OCI-LY1 (cell line): ENCODE data around the gene IDI1.
A peak's percentile ranks its signal among the peaks of the same experiment; 100 is the strongest.

ENCODE experiments used
- H2AFZ ChIP-seq: fragments of 200-600 bp; sonication (generic), shearing (Covaris generic); 2 replicates; pipeline ENCODE4 v1.6.0; 2014; ENCODE audit warnings: antibody characterized with exemption, mild to moderate bottlenecking, low read length
- H3F3A ChIP-seq: fragments of 200-600 bp; sonication (generic), shearing (Covaris generic); 2 replicates; pipeline ENCODE4 v1.6.0; 2014; ENCODE audit warnings: mild to moderate bottlenecking, antibody characterized with exemption, low read length, moderate library complexity; ENCODE audit not compliant: insufficient read depth
- H3K27ac ChIP-seq: fragments of 200-600 bp; sonication (generic); 2 replicates; pipeline ENCODE4 v1.5.1; 2014; ENCODE audit warnings: low read length, mixed run types, mild to moderate bottlenecking, low read depth; ENCODE audit not compliant: poor library complexity, severe bottlenecking
- H3K27me3 ChIP-seq: fragments of 200-600 bp; sonication (generic); 2 replicates; pipeline ENCODE4 v1.6.0; 2014; ENCODE audit warnings: antibody characterized with exemption, mild to moderate bottlenecking, low read length, moderate library complexity; ENCODE audit not compliant: insufficient read depth
- H3K36me3 ChIP-seq: fragments of 200-600 bp; sonication (generic); 2 replicates; pipeline ENCODE4 v1.6.1; 2014; ENCODE audit warnings: mild to moderate bottlenecking, antibody characterized with exemption, low read length, moderate library complexity, mixed read lengths; ENCODE audit not compliant: insufficient read depth
- H3K4me1 ChIP-seq: fragments of 200-600 bp; sonication (generic); 2 replicates; pipeline ENCODE4 v1.5.1; 2014; ENCODE audit warnings: mild to moderate bottlenecking, low read length, moderate library complexity; ENCODE audit not compliant: insufficient read depth, severe bottlenecking
- H3K4me2 ChIP-seq: fragments of 200-600 bp; sonication (generic), shearing (Covaris generic); 2 replicates; pipeline ENCODE4 v1.6.1; 2014; ENCODE audit warnings: low read length
- H3K4me3 ChIP-seq: fragments of 200-600 bp; sonication (generic); 2 replicates; pipeline ENCODE4 v1.5.1; 2014; ENCODE audit warnings: low read length, low read depth, mild to moderate bottlenecking, mixed read lengths; ENCODE audit not compliant: poor library complexity, severe bottlenecking
- H3K79me2 ChIP-seq: fragments of 200-600 bp; shearing (Covaris generic); 2 replicates; pipeline ENCODE4 v1.6.1; 2016; ENCODE audit warnings: mixed run types, low read length, mixed read lengths; ENCODE audit not compliant: insufficient read depth
- H3K9ac ChIP-seq: fragments of 200-600 bp; sonication (generic), shearing (Covaris generic); 2 replicates; pipeline ENCODE4 v1.6.1; 2014; ENCODE audit warnings: mild to moderate bottlenecking, low read length, mixed read lengths
- H3K9me2 ChIP-seq: fragments of 200-600 bp; sonication (generic), shearing (Covaris generic); 2 replicates; pipeline ENCODE4 v1.6.1; 2014; ENCODE audit warnings: low read depth, mild to moderate bottlenecking, low read length, mixed read lengths
- H3K9me3 ChIP-seq: fragments of 200-600 bp; shearing (Covaris generic); 2 replicates; pipeline ENCODE4 v1.6.1; 2014; ENCODE audit warnings: low read length, mixed read lengths
- H4K20me1 ChIP-seq: fragments of 200-600 bp; sonication (generic), shearing (Covaris generic); 2 replicates; pipeline ENCODE4 v1.6.0; 2016; ENCODE audit warnings: mild to moderate bottlenecking, low read length; ENCODE audit not compliant: insufficient read depth
- CTCF ChIP-seq: fragments of 200-600 bp; sonication (generic), shearing (Covaris generic); IDR thresholded peaks from 2 replicates; pipeline ENCODE4 v1.5.1; 2017; ENCODE audit warnings: mild to moderate bottlenecking, antibody characterized with exemption, low read length, moderate library complexity, mixed read lengths
- EZH2 ChIP-seq: fragments of 200-600 bp; sonication (generic), shearing (Covaris generic); IDR thresholded peaks from 2 replicates; pipeline ENCODE4 v1.8.0; 2017; ENCODE audit warnings: borderline replicate concordance, mixed run types, mild to moderate bottlenecking, antibody characterized with exemption, low read length, moderate library complexity, mixed read lengths

The IDI1 gene

GRCh38 chr10:1054684-1055083 is 5.8 kb upstream of the IDI1 start:
- no peak overlapping the region for H2AFZ ChIP-seq
- no peaks in the 10 kb centered on the region for H3K9me3 ChIP-seq
- peaks cover 45% of the 10 kb centered on the region for H3K4me1 ChIP-seq
- H3K4me2 ChIP-seq = peak overlapping the region; percentile 78
- H3K9me2 ChIP-seq = no peaks in the 10 kb centered on the region
- H3K27ac ChIP-seq = peak overlapping the region; percentile 14
- peaks cover 8% of the 10 kb centered on the region; the same call in 1 of the 2 replicates for H3F3A ChIP-seq
- H3K9ac ChIP-seq = peak overlapping the region; percentile 95; the same call in 1 of the 2 replicates
- H3K79me2 ChIP-seq = peaks cover 44% of the 10 kb centered on the region
- H3K27me3 ChIP-seq = no peaks in the 10 kb centered on the region
- TF ChIP-seq EZH2 = no peak
- no peak for TF ChIP-seq CTCF
- H4K20me1 ChIP-seq = no peaks in the 10 kb centered on the region
- H3K4me3 ChIP-seq = peak overlapping the region; percentile 91
- H3K36me3 ChIP-seq = peaks cover 55% of the 10 kb centered on the region; the same call in 1 of the 2 replicates

GRCh38 chr10:1050554-1050953 is 1.6 kb upstream of the IDI1 start:
- Histone ChIP-seq H3K27me3 (no peaks in the 10 kb centered on the region), H3F3A (peaks cover 8% of the 10 kb centered on the region; the same call in 1 of the 2 replicates), H3K4me3 (peak overlapping the region; percentile 95), H3K79me2 (peaks cover 43% of the 10 kb centered on the region), H3K27ac (peak overlapping the region; percentile 94), H3K9me2 (no peaks in the 10 kb centered on the region), H3K36me3 (peaks cover 63% of the 10 kb centered on the region), H3K4me2 (peak overlapping the region; percentile 82), H4K20me1 (no peaks in the 10 kb centered on the region), H3K4me1 (peaks cover 45% of the 10 kb centered on the region), H3K9me3 (no peaks in the 10 kb centered on the region), H3K9ac (peak overlapping the region; percentile 94), H2AFZ (no peak overlapping the region)
- TF ChIP-seq CTCF (peak; percentile 22; the same call in 1 of the 2 replicates), EZH2 (no peak)

- H3K9me2 ChIP-seq = no peaks in the 10 kb centered on the region
- peak overlapping the region; percentile 95 for H3K4me3 ChIP-seq
- peaks cover 43% of the 10 kb centered on the region for H3K79me2 ChIP-seq
- H3K4me2 ChIP-seq = peak overlapping the region; percentile 82
- H3K27ac ChIP-seq = peak overlapping the region; percentile 94
- peaks cover 45% of the 10 kb centered on the region for H3K4me1 ChIP-seq
- H2AFZ ChIP-seq = no peak overlapping the region
- no peaks in the 10 kb centered on the region for H3K27me3 ChIP-seq
- H3K9ac ChIP-seq = peak overlapping the region; percentile 94
- H3F3A ChIP-seq = peaks cover 8% of the 10 kb centered on the region; the same call in 1 of the 2 replicates
- H3K9me3 ChIP-seq = no peaks in the 10 kb centered on the region
- H3K36me3 ChIP-seq = peaks cover 67% of the 10 kb centered on the region
- TF ChIP-seq EZH2 (no peak), CTCF (no peak)
- no peaks in the 10 kb centered on the region for H4K20me1 ChIP-seq
Observed at GRCh38 chr10:1050145-1050544, 1.2 kb upstream of the IDI1 start.
